Fibroblast of the conjunctiva (primary cell): ENCODE data around the gene PPBP.

ENCODE experiments used
- DNase-seq: peaks from one replicate; pipeline ENCODE4 v3.0.0-alpha.2; 2010; ENCODE audit warnings: low read depth

The PPBP gene

DNA sequence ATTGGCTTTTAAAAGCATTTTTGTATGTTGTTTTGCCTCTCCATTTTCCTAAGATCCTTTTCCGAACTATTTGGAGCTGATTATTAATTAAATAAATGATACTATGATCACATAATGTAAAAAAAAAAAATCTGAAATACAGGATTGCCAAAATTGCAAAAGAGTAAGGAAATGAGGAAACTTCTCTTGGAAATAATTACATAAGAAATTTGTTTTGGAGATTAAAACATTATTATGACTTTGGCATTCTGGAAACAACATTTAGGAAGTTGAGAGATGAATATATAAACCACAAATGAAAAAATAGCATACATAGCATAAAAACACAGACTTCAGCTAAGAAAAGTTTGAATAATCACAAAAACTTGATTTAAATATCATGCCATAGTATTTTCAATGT is 39.7 kb downstream of the PPBP start:
- no peak for DNase-seq

DNA sequence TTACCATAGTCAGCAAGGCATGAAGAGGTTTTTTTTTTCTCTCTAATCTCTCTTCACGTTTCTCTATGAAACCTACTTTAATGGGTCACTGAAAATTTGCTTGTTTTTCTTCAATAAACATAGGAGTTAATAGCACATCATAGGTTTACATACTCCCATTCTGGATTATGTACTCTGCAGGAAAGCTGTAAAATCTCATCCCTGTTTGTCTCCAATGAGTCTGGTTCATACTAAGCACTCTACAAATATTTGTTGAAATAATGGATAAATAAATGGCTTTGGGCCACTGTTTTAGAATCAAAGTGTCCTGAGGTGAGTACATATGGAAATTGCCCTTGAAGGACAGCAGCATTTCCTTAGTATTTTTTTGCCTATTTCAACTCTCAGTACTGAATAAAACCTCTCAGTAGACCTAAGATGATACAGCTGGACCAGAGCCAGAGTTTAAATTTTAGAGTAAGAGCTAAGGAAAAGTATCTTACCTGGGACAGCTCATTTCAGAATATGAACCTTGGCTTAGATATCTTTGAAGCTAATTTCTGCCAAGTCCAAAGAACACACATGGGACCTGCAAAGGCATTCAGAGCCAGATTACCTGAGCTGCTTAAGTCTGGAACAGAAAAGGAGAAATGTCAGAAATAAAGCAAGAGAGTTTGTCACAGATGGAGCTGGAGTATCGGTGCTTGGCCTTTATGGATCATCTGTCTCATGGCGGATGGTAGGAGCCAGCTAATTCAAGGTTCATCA is 40.6 kb downstream of the PPBP start:
- DNase-seq, result no peak

DNA sequence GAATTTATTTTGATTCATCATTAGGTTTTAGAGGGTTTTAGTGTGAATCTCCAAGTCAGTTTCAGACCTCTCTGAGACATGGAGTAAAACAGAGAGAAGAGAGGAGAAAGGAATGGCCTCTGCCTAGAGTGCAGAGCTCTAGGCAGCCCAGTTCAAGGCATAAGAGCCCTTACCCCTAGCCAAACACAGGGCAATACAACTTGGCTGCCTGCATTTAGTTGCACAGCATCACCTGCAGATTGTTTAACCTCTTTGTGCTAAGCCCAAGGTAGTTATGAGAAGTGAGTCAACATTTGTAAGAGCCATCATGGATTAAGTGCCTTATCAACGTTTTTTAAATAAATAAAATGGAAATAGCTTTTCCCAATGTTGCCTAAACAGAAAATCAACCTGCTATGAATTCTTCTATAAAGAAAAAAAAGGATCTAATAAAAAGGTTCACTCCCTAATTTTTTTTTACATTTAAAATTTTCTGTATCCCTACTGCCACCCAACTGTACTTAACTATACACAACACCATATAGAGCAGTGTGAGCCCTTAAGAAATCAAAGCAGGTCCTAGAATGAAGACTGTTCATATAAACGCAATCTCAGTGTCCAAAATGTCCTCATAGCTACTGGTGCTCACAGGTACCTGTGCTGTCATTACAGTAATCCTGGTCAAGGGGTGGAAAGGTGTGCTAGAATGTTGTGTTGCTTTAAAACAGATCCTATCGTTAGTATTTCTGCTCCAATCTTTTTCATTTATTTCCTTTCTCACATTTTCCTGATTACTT is 42.1 kb downstream of the PPBP start:
- no peak for DNase-seq

DNA sequence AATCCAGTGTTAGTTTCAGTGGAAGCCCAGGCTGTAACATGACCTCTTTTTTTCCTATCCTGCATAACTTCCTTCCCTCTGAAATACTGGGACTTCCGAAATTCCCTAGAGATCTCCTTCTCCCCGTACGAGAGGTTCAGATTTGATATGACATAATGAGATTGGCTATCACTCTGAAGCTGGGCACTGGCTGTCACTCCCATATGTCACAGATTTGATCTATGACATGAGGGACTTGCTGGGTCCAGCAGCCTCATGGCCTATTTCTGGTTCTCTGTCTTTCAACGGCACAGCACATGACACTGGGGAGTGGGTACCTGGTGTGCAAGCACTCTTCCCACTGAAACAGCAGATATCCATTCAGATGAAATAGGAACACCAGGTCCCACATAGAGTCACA is 42.9 kb downstream of the PPBP start:
- DNase-seq, result no peak

DNA sequence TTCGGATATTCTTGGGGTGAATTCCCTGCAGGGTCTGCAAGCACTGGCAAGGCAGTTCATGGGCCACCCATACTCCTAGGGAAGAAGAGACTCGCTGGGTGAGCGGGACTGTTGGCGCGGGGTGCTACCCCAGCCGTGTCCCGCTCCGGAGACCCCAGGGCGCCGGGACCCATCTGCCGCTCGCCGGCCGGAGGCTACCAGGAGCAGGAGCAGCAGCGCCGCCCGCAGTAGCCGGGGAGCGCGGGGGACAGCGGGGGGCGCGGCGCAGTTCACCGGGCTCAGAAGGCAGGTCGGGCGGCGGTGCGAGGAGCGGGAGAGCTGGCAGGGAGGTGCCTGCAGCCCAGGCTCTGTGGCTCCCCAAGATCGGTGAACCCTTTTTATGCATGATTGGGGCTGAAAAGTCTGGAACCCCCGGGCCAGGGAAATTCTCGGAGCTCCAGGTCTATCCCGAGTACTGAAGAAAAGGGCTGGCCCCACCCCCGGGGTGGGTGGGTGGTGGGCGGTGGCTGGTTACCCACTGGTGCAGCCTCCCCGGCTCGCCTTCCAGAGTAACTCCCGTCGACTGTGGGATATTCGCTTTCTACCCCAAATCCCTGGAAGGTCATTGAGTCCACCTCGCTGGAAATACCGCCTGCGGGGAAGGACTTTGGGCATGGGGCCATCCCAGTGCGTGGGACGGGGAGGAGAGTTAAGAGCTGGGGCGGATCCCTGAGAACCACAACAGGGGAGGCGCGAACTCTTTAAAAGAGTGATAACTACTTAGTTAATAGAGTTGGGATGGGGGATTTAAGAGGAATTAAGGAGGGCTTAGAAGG is 43.7 kb downstream of the PPBP start:
- no peak for DNase-seq

DNA sequence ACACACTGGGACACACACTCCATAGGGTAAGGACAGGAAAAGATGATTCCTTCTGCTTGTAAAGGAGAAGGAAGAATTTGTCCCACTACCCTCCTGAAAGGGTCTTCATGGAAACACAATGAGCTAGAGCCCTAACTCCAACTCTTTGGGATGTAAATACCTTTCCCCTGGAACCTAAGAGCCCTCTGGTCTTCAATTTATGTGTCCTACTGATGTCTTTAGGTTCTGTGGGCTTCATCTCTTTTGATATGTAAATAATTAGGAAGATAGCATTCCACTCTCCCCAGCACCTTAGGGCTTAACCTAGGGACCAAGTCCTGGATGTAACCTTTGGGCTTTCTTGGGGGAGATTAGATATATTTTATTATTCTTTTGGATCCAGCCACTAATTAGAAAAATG is 44.4 kb downstream of the PPBP start:
- no peak for DNase-seq

DNA sequence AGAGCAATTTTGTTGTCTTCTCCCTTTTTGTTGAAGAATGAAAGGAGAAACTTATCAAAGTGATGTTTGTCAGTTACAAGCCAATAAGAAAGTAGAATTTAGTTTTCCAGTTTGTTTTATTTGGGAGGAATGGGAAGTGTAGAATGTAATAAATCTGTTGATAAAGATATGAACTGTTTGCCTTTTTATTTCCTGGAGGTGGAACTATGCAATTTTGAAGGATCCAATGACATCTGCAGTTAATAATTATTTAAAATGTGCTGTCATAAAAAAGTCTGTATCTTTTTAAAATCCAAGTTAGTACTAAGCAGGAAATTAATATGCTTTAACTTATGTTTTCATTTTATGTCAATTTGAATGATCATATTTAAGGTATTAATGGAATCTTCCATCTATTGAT is 51.0 kb downstream of the PPBP start:
- no peak for DNase-seq
